GM12801 (cell line): ENCODE measurements around the gene SLC35E1.

Experiments
- TF ChIP-seq, protein P1 (sequence below): IDR thresholded peaks from one replicate; pipeline ENCODE4 v1.5.1; 2011; ENCODE audit warnings: control low read depth; ENCODE audit not compliant: insufficient read length; ENCODE audit errors: extremely low read depth

SLC35E1 gene

DNA sequence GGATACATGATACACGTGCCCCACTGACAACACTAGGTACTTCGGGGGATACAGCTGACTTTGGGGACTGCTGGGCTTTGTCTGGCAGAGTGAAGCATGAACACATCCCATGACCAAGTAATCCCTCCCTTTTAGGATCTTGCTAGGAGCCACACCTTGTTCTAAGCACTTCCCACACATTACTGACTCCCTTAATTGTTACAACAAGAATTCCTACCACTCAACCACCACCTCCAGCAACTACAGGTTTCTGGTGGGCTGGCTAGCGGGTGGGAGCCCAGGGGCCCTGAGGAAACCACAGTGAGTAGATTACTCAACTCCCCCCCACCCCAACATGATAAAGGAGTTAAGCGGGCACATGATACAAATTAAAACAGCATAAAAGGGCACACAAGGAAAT lies 7.2 kb upstream of the SLC35E1 start:
- TF ChIP-seq, protein P1, sequence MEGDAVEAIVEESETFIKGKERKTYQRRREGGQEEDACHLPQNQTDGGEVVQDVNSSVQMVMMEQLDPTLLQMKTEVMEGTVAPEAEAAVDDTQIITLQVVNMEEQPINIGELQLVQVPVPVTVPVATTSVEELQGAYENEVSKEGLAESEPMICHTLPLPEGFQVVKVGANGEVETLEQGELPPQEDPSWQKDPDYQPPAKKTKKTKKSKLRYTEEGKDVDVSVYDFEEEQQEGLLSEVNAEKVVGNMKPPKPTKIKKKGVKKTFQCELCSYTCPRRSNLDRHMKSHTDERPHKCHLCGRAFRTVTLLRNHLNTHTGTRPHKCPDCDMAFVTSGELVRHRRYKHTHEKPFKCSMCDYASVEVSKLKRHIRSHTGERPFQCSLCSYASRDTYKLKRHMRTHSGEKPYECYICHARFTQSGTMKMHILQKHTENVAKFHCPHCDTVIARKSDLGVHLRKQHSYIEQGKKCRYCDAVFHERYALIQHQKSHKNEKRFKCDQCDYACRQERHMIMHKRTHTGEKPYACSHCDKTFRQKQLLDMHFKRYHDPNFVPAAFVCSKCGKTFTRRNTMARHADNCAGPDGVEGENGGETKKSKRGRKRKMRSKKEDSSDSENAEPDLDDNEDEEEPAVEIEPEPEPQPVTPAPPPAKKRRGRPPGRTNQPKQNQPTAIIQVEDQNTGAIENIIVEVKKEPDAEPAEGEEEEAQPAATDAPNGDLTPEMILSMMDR: no peak

DNA sequence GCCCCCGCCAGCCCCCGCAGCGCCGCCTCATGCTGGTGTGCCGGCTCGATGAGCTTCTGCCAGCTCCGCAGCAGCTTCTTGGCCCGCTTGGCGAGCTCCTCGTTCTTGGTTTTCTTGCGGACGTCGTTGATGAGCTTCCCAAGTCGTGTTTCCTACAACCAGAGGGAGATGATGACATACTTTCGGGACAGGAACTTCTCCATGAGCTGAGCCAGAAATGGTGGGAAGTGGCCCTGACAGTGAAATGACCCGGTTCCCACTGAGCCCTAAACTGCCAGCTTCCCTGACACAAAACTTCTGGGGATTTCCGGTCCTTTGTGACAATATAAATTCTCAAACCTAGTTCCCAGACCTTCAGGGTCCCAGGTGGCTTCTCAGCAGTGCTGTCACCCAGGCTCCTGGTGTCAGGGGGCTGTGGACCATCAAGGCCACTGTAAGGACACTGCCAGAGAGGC lies 5.3 kb upstream of the SLC35E1 start:
- TF ChIP-seq, protein P1: no peak

GRCh38 chr19:16576690-16577530 lies 4.7 kb upstream of the SLC35E1 start:
- TF ChIP-seq, protein P1: no peak

DNA sequence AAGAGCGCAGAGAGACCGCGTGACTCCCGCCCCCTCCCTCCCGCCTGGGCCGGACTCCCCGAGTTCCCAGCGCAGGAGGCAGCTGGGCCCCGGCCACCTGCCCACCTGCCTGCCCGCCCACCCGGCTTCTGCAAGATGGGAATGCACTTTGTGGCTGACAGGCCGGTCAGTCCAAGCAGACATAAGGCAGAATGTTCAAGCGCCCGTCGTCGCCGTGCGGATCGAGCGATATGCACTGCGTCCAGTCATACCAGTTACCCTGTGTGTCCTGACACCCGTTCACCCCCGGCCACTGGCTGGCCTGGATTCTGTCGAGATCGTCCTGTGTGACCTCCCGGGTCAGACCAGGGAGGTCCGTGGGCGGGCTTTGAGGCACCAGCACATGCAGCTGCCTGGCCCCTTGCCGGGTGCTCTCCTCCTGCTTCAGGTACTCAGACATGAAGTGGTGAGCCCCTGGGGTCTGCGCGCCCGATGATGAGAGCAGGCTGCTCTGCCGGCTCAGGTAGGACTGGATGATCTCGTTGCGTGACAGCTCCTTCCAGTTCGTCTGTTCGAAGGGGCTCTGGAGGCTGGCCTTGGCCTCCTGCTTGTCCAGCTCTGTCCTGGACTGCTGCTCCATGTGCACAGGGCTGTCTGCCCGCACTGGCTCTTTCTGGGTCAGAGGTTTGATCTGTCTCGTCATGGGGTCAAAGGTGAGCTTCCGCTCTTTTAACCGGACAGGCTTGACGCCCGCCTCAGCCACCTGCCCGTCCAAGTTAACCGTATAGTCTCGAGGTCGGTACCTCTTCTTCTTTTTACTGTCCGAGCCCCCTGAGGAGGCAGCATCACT lies 3.9 kb upstream of the SLC35E1 start:
- TF ChIP-seq, protein P1: no peak

DNA sequence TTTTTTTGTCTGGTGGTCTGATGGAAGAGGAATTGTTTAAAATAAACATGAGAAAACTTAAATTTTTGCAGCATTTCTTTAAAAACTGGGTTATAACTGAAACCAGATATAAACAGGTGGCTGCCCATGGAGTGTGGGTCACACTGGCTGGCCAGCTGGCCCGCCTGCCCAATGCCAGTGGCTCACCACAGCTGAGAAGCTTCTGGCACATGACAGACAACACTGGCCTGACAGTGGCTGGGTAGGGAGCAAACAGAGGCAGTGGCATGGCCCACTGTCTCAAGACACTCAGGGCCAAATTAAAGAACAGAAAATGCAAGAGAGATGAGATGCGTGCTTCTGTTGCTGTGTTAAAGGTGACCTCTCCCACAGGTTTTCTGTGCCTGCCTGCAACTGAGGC lies 3.1 kb upstream of the SLC35E1 start:
- TF ChIP-seq, protein P1: no peak

DNA sequence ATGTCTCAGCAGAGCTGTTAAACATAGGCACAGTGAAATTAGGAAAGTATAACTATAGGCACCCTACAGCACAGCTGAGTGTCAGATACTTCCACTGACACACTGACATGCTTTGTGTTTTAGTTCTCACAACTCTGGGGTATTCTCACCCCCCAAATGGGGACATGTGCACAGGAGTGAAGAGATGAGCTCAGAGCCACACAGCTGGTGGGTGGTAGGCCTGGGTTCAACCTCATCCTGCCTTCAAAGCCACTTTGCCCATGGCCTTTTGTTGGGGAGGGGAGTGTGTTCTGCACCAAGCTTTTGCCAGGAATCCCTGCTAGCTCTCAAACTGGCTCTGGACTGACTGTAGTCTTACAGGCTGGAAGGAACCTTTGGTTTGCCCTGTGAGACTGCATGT lies 1.7 kb upstream of the SLC35E1 start:
- TF ChIP-seq, protein P1: no peak

- TF ChIP-seq, protein P1: no peak
These were observed 1.1 kb upstream of the SLC35E1 start for GRCh38 chr19:16573296-16573695.
